ENCODE data around the gene DNMT3B. TPM values are rescaled to one million over a fixed set of nuclear protein-coding genes. Genes with fewer than 3 reads are reported as not detected.

The DNMT3B gene
- total RNA-seq, 1 experiment from 2014 or later: 7.3 TPM

DNA sequence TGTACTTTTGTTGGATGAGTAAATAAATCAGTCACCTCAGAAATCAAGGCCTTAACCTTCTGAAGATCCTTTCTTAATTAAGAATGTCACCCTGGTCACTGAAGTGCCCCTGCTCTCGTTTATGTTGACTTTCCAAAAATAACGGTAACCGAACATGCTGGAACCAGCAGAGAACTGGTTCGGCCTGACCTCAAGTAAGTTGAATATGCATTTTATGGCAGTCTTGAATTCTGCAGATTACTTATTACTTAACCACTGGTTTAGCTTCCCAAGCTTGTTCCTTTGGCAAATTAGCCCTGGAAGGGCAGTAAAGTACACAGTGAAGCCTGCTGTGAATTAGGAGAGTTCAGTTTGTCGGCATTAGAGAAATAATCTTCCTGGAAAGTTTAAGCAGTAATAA is 69.8 kb downstream of the DNMT3B start:
- no peaks in the 10 kb centered on the region for H3F3A ChIP-seq (ENCODE audit: low read length, unreplicated experiment)
- H3K4me1 ChIP-seq (ENCODE audit: insufficient read depth, low read length): peaks cover 11% of the 10 kb centered on the region; the same call in 1 of the 2 replicates
- no peak for ATAC-seq
- TF ChIP-seq EZH2 (IDR thresholded peaks at IDR 0.05; ENCODE audit: low read length, unreplicated experiment) (no peak), EZH2phosphoT487 (IDR thresholded peaks at IDR 0.05; ENCODE audit: borderline replicate concordance, low read length) (no peak), CTCF (conservative IDR thresholded peaks at IDR 0.05; ENCODE audit: low read depth, low read length) (no peak)
- H3K36me3 ChIP-seq (ENCODE audit: low read depth, low read length): peaks cover 77% of the 10 kb centered on the region
- no peak overlapping the region for H3K4me3 ChIP-seq (ENCODE audit: low read length)
- H3K27ac ChIP-seq (ENCODE audit: low read length): no peak overlapping the region
- intact Hi-C loops (cut with micrococcal nuclease): no loop called here
- no TSS peak for BruUV-seq (replicated peaks)
- no peak overlapping the region for H3K9ac ChIP-seq (ENCODE audit: low read length)
- no peaks in the 10 kb centered on the region for H3K9me3 ChIP-seq (ENCODE audit: low read length)
- peaks cover 86% of the 10 kb centered on the region for H3K79me2 ChIP-seq (ENCODE audit: low read length)
- H3K4me2 ChIP-seq (ENCODE audit: low read length): no peak overlapping the region
- H4K20me1 ChIP-seq (ENCODE audit: low read length): peaks cover 49% of the 10 kb centered on the region
- H2AFZ ChIP-seq (ENCODE audit: low read length): no peak overlapping the region
- H3K9me2 ChIP-seq (replicated peaks; ENCODE audit: low read length): no peaks in the 10 kb centered on the region
- H3K27me3 ChIP-seq (ENCODE audit: low read length): no peaks in the 10 kb centered on the region
- ChIA-PET CTCF (no interaction called here), POLR2A (ENCODE audit: unreplicated experiment) (no interaction called here)
- DNase-seq: no peak

- peaks cover 77% of the 10 kb centered on the region for H3K36me3 ChIP-seq (ENCODE audit: low read depth, low read length)
- TF ChIP-seq EZH2phosphoT487 (IDR thresholded peaks at IDR 0.05; ENCODE audit: borderline replicate concordance, low read length): no peak
- no peak for TF ChIP-seq CTCF (conservative IDR thresholded peaks at IDR 0.05; ENCODE audit: low read depth, low read length)
- no peak for TF ChIP-seq EZH2 (IDR thresholded peaks at IDR 0.05; ENCODE audit: low read length, unreplicated experiment)
- H3K27ac ChIP-seq (ENCODE audit: low read length): no peak overlapping the region
- peaks cover 8% of the 10 kb centered on the region; the same call in 1 of the 2 replicates for H3K4me1 ChIP-seq (ENCODE audit: insufficient read depth, low read length)
- BruUV-seq (replicated peaks): no TSS peak
- peaks cover 49% of the 10 kb centered on the region for H4K20me1 ChIP-seq (ENCODE audit: low read length)
- no peaks in the 10 kb centered on the region for H3F3A ChIP-seq (ENCODE audit: low read length, unreplicated experiment)
- no peaks in the 10 kb centered on the region for H3K27me3 ChIP-seq (ENCODE audit: low read length)
- no peaks in the 10 kb centered on the region for H3K9me3 ChIP-seq (ENCODE audit: low read length)
- no peak overlapping the region for H3K9ac ChIP-seq (ENCODE audit: low read length)
- ChIA-PET POLR2A (ENCODE audit: unreplicated experiment) (no interaction called here), CTCF (no interaction called here)
- H3K4me3 ChIP-seq (ENCODE audit: low read length): no peak overlapping the region
- H3K79me2 ChIP-seq (ENCODE audit: low read length): peaks cover 80% of the 10 kb centered on the region
- DNase-seq: no peak
- intact Hi-C loops (cut with micrococcal nuclease): no loop called here
- no peak overlapping the region for H3K4me2 ChIP-seq (ENCODE audit: low read length)
- ATAC-seq: no peak
- no peak overlapping the region for H2AFZ ChIP-seq (ENCODE audit: low read length)
- no peaks in the 10 kb centered on the region for H3K9me2 ChIP-seq (replicated peaks; ENCODE audit: low read length)
Observed at GRCh38 chr20:32832664-32833063, 70.5 kb downstream of the DNMT3B start.

GRCh38 chr20:32834972-32835371 is 72.8 kb downstream of the DNMT3B start:
- Histone ChIP-seq H3F3A (ENCODE audit: low read length, unreplicated experiment) (no peaks in the 10 kb centered on the region), H2AFZ (ENCODE audit: low read length) (no peak overlapping the region), H3K4me2 (ENCODE audit: low read length) (no peak overlapping the region), H4K20me1 (ENCODE audit: low read length) (peaks cover 31% of the 10 kb centered on the region), H3K79me2 (ENCODE audit: low read length) (peaks cover 57% of the 10 kb centered on the region), H3K4me3 (ENCODE audit: low read length) (no peak overlapping the region), H3K36me3 (ENCODE audit: low read depth, low read length) (peaks cover 69% of the 10 kb centered on the region), H3K4me1 (ENCODE audit: insufficient read depth, low read length) (no peaks in the 10 kb centered on the region), H3K27me3 (ENCODE audit: low read length) (no peaks in the 10 kb centered on the region), H3K9ac (ENCODE audit: low read length) (no peak overlapping the region), H3K9me2 (replicated peaks; ENCODE audit: low read length) (no peaks in the 10 kb centered on the region), H3K9me3 (ENCODE audit: low read length) (no peaks in the 10 kb centered on the region), H3K27ac (ENCODE audit: low read length) (no peak overlapping the region)
- ChIA-PET POLR2A (ENCODE audit: unreplicated experiment) (no interaction called here), CTCF (no interaction called here)
- ATAC-seq (no peak), DNase-seq (no peak)
- no peak for TF ChIP-seq EZH2 (IDR thresholded peaks at IDR 0.05; ENCODE audit: low read length, unreplicated experiment)
- TF ChIP-seq CTCF (conservative IDR thresholded peaks at IDR 0.05; ENCODE audit: low read depth, low read length): no peak
- no peak for TF ChIP-seq EZH2phosphoT487 (IDR thresholded peaks at IDR 0.05; ENCODE audit: borderline replicate concordance, low read length)
- no TSS peak for BruUV-seq (replicated peaks)
- intact Hi-C loops (cut with micrococcal nuclease): no loop called here
